ENCODE measurements around the gene PRMT2. TPM values are rescaled to one million over a fixed set of nuclear protein-coding genes. Genes with fewer than 3 reads are reported as not detected.

Gene PRMT2
- total RNA-seq, 1 donor from 2014 or later = 96.6 TPM

DNA sequence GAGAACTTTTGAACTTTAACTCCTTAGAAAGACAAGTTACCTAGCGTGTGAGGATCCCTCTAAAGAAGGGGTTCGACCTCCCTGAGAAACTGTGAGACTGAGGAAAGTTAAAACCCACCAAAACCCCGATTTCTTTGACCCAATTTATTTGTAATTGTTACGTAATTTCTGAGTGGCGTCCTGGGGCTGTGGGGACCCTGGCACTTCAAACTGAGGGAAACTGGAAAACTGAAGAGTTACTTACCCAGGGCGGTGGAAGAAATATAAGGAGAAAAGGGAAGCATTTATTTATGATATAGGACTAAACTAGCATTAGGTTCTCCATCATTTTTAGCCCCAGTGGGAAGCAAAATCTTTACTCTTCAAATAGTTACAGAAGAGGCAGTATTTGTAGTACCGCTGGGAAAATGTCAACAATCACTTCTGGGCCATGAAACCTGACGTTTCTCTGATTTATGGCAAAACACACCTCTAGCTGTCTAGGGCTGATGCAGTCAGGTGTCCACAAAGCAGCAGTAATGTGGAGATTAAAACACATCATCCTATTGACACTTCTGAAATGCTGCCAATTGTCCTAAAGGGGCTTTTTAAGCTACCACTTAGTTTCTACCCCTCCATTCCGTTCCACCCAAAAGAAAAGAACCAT lies 31.0 kb upstream of the PRMT2 start:
- Histone ChIP-seq H3K36me3 (ENCODE audit: control insufficient read depth in 3 of 3, insufficient read depth in 3 of 3, low read length in 3 of 3) (no peaks in the 10 kb centered on the region), H3K4me3 (ENCODE audit: low read length in 3 of 3) (no peak overlapping the region), H3K27me3 (ENCODE audit: control insufficient read depth in 3 of 3, insufficient read depth in 3 of 3, low read length in 3 of 3) (peaks cover 0 to 8% (median 0%) of the 10 kb centered on the region in 3 donors), H3K9ac (ENCODE audit: low read depth in 1 of 3, low read length in 3 of 3) (no peak overlapping the region), H3K4me1 (ENCODE audit: control insufficient read depth in 3 of 3, insufficient read depth in 3 of 3, low read length in 3 of 3) (peaks cover 0 to 3% (median 2%) of the 10 kb centered on the region in 3 donors), H3K27ac (ENCODE audit: low read depth, low read length) (no peak overlapping the region), H3K9me3 (ENCODE audit: control insufficient read depth in 3 of 3, low read length in 3 of 3) (no peaks in the 10 kb centered on the region)

DNA sequence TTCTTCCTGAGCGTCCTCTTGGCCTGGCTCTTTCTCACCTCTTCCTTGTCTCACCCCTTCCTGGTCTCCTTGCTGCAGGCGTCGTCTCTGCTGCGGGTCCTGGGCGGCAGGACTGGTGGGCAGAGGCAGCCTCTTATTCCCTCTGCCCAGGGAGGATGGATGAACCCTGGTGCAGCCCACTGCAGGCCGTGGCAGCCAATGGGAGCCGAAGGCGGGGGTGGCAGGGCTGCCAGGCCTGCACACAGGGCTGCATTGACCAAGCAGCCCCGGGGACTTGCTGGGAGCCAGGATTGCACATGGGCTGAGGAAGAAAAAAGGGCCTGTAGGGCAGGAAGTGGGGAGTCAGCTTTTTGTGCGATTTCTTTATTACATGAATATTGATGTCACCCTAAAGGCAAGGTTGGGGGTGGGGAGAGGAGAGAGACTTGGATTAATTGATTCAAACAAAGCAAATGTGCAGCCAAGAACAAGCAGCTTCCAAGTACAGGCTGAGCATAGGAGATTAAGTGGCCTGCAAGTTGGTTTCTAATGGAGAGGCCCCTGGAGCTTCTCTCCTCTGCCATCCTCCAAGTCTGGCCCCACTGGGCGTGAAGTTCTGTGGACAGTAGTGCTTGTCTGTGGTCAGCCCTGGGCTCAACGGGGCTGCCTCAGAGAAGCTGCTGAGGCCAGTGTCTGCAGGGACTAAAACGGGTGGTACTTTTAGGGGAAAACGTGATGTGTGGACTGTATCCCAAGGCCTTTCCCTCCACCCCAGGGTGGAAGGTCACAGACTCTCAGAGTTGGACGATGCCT lies 30.3 kb upstream of the PRMT2 start, which contains the start of gene S100B:
Gene S100B, minus strand, starts transcription at position 108 of the 792 bp plus-strand sequence. CDS start 2,667 bp downstream, outside the sequence.
- Histone ChIP-seq H3K27ac (ENCODE audit: low read depth, low read length) (no peak within 1 kb of the TSS), H3K4me1 (ENCODE audit: control insufficient read depth in 3 of 3, insufficient read depth in 3 of 3, low read length in 3 of 3) (peaks cover 0 to 2% (median 0%) of the 10 kb centered on the region in 3 donors), H3K4me3 (ENCODE audit: low read length in 3 of 3) (no peak within 1 kb of the TSS), H3K27me3 (ENCODE audit: control insufficient read depth in 3 of 3, insufficient read depth in 3 of 3, low read length in 3 of 3) (peaks cover 0 to 12% (median 0%) of the 10 kb centered on the region in 3 donors), H3K9me3 (ENCODE audit: control insufficient read depth in 3 of 3, low read length in 3 of 3) (peaks cover 0 to 3% (median 0%) of the 10 kb centered on the region in 3 donors), H3K36me3 (ENCODE audit: control insufficient read depth in 3 of 3, insufficient read depth in 3 of 3, low read length in 3 of 3) (no peaks in the 10 kb centered on the region), H3K9ac (ENCODE audit: low read depth in 1 of 3, low read length in 3 of 3) (no peak within 1 kb of the TSS)

DNA sequence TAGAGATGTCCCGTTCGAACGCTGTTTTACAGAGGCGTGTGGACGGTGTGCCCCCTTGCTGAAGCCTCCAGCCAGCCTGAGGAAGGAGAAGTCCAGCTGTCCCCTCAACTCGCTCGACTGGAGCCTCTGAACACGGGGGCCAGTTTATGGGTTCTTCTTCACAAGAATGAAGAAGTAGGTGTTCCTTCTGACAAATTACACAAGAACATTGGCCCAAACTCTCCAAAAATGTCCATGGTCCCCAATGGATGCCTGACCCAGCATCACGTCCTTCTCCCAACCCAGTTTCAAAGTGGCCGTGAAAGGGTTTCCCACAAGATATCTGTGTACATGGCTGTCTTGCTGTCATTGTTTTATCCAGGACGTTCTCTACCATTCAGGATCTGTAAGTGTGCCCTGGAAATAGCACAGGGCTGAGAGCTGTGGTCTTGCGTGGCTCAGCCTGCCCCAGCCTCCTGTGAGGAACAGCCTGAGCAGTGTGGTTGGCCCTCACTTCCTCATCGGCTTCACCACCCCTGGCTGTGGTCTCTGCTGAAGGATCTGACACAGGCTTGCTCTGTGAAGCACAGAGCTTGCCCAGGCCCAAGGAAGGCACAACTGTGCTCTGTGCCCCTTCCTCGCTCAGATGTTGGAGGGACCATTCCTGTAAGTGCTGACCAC lies 29.6 kb upstream of the PRMT2 start:
- Histone ChIP-seq H3K27ac (ENCODE audit: low read depth, low read length) (no peak overlapping the region), H3K36me3 (ENCODE audit: control insufficient read depth in 3 of 3, insufficient read depth in 3 of 3, low read length in 3 of 3) (no peaks in the 10 kb centered on the region), H3K27me3 (ENCODE audit: control insufficient read depth in 3 of 3, insufficient read depth in 3 of 3, low read length in 3 of 3) (peaks cover 0 to 12% (median 0%) of the 10 kb centered on the region in 3 donors), H3K9me3 (ENCODE audit: control insufficient read depth in 3 of 3, low read length in 3 of 3) (peaks cover 0 to 9% (median 2%) of the 10 kb centered on the region in 3 donors), H3K9ac (ENCODE audit: low read depth in 1 of 3, low read length in 3 of 3) (no peak overlapping the region), H3K4me1 (ENCODE audit: control insufficient read depth in 3 of 3, insufficient read depth in 3 of 3, low read length in 3 of 3) (peaks cover 0 to 2% (median 0%) of the 10 kb centered on the region in 3 donors), H3K4me3 (ENCODE audit: low read length in 3 of 3) (no peak overlapping the region)

DNA sequence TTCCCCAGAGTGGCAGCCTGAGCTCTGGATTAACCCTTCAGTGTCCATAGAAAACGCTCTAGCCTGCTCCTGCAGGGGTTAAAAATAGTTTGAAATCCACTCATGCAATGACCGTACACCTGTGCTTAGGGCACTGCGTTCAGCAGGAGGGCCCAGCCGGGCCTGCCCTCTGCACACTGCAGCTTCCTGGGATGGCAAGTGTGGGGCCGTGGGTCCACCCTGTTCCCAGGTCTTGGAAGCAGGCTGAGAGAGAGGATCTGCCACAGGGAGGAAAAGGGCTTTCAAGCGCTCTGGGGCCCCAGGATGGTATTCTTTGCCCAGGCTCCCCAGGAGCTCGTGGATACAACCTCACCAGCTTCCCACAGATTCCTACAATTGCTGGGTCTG lies 29.1 kb upstream of the PRMT2 start:
- Histone ChIP-seq H3K4me3 (ENCODE audit: low read length in 3 of 3) (no peak overlapping the region), H3K9me3 (ENCODE audit: control insufficient read depth in 3 of 3, low read length in 3 of 3) (peaks cover 0 to 9% (median 2%) of the 10 kb centered on the region in 3 donors), H3K4me1 (ENCODE audit: control insufficient read depth in 3 of 3, insufficient read depth in 3 of 3, low read length in 3 of 3) (peaks cover 0 to 2% (median 0%) of the 10 kb centered on the region in 3 donors), H3K9ac (ENCODE audit: low read depth in 1 of 3, low read length in 3 of 3) (no peak overlapping the region), H3K27ac (ENCODE audit: low read depth, low read length) (no peak overlapping the region), H3K36me3 (ENCODE audit: control insufficient read depth in 3 of 3, insufficient read depth in 3 of 3, low read length in 3 of 3) (no peaks in the 10 kb centered on the region), H3K27me3 (ENCODE audit: control insufficient read depth in 3 of 3, insufficient read depth in 3 of 3, low read length in 3 of 3) (peaks cover 0 to 12% (median 0%) of the 10 kb centered on the region in 3 donors)

DNA sequence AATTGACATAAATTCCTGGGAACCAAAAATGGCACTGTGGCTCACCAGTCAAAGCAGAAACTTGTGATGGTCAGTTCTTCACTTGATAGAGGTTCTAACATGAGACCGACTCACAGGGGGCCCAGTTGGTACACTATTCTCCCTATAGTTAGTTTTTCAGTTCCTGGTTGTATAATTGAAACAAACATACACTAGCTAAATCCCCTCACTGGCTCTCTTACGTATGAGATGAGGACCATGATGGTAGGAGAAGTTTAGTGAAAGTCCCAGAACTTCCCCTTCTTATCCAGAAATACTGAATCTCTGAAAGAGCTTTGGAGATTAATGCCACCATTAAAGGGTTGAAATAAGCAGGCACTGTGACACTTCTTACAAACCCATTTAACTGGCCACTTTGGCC lies 27.8 kb upstream of the PRMT2 start:
- Histone ChIP-seq H3K9me3 (ENCODE audit: control insufficient read depth in 3 of 3, low read length in 3 of 3) (peaks cover 0 to 9% (median 2%) of the 10 kb centered on the region in 3 donors), H3K4me3 (ENCODE audit: low read length in 3 of 3) (no peak overlapping the region)

DNA sequence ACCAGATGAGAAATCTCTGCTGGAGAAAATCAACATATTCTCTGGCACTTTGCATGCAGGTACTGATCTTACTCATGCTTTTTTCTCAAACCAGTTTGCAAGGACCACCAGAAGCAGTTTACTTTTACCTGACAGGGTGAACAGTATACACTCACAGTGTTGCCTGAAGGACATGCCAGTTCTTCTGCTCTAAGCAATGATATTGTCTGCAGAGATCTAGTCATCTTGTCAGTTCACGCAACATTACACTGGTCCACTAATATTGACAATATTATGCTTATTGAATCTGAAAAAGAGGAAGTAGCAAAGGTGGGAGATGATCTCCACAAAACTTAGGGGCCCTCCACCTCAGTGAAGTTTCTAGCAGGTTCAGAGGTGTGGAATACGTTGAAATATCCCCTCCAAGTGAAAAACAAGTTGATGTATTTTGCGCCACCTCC lies 26.8 kb upstream of the PRMT2 start:
- Histone ChIP-seq H3K9ac (ENCODE audit: low read depth in 1 of 3, low read length in 3 of 3) (no peak overlapping the region), H3K4me1 (ENCODE audit: control insufficient read depth in 3 of 3, insufficient read depth in 3 of 3, low read length in 3 of 3) (peaks cover 0 to 2% (median 0%) of the 10 kb centered on the region in 3 donors), H3K27me3 (ENCODE audit: control insufficient read depth in 3 of 3, insufficient read depth in 3 of 3, low read length in 3 of 3) (peaks cover 0 to 12% (median 0%) of the 10 kb centered on the region in 3 donors), H3K27ac (ENCODE audit: low read depth, low read length) (no peak overlapping the region), H3K9me3 (ENCODE audit: control insufficient read depth in 3 of 3, low read length in 3 of 3) (peaks cover 0 to 9% (median 2%) of the 10 kb centered on the region in 3 donors), H3K36me3 (ENCODE audit: control insufficient read depth in 3 of 3, insufficient read depth in 3 of 3, low read length in 3 of 3) (no peaks in the 10 kb centered on the region), H3K4me3 (ENCODE audit: low read length in 3 of 3) (no peak overlapping the region)

More for the DNA sequence above, 27.8 kb upstream of the PRMT2 start:
- Histone ChIP-seq H3K36me3 (ENCODE audit: control insufficient read depth in 3 of 3, insufficient read depth in 3 of 3, low read length in 3 of 3) (no peaks in the 10 kb centered on the region), H3K9ac (ENCODE audit: low read depth in 1 of 3, low read length in 3 of 3) (no peak overlapping the region), H3K27ac (ENCODE audit: low read depth, low read length) (no peak overlapping the region), H3K4me1 (ENCODE audit: control insufficient read depth in 3 of 3, insufficient read depth in 3 of 3, low read length in 3 of 3) (peaks cover 0 to 2% (median 0%) of the 10 kb centered on the region in 3 donors), H3K27me3 (ENCODE audit: control insufficient read depth in 3 of 3, insufficient read depth in 3 of 3, low read length in 3 of 3) (peaks cover 0 to 12% (median 0%) of the 10 kb centered on the region in 3 donors)

DNA sequence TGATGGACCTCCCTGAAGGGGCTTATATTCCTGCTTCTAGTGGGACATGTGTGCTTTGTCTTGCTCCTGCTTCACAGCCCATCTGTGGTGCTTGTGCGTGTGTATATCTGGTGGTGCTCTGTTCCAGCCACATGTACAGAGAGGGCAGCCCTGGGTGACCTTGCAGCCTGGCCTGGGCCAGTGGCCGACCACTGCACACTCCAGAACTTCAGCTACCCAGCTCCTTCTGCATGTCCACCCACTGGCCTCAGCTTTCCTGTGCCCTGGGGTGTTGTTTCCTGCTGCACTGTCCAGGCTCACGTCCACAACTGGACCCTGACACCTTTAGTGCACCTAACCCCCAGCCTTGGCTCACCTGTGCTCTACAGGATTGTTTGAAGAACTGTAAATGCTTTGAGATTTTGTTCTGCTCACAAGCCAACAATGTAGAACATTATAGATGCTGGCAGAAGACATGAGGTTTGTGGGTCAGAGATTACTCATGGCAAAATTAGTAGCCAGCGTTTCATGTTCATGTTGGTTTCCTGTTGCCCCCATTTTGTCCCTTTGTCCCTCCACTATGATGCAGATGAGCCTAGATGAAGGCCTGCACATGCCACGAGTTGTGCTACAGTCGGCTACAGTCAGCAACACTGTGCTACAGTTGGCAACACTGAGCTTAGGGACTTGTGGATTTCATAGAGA lies 25.3 kb upstream of the PRMT2 start:
- H3K9me3 ChIP-seq (ENCODE audit: control insufficient read depth in 3 of 3, low read length in 3 of 3) = peaks cover 0 to 9% (median 2%) of the 10 kb centered on the region in 3 donors
- H3K4me3 ChIP-seq (ENCODE audit: low read length in 3 of 3) = no peak overlapping the region
- H3K4me1 ChIP-seq (ENCODE audit: control insufficient read depth in 3 of 3, insufficient read depth in 3 of 3, low read length in 3 of 3) = peaks cover 0 to 2% (median 0%) of the 10 kb centered on the region in 3 donors
- H3K36me3 ChIP-seq (ENCODE audit: control insufficient read depth in 3 of 3, insufficient read depth in 3 of 3, low read length in 3 of 3) = no peaks in the 10 kb centered on the region
- H3K27me3 ChIP-seq (ENCODE audit: control insufficient read depth in 3 of 3, insufficient read depth in 3 of 3, low read length in 3 of 3) = peaks cover 0 to 12% (median 0%) of the 10 kb centered on the region in 3 donors
- no peak overlapping the region for H3K27ac ChIP-seq (ENCODE audit: low read depth, low read length)
- no peak overlapping the region for H3K9ac ChIP-seq (ENCODE audit: low read depth in 1 of 3, low read length in 3 of 3)

DNA sequence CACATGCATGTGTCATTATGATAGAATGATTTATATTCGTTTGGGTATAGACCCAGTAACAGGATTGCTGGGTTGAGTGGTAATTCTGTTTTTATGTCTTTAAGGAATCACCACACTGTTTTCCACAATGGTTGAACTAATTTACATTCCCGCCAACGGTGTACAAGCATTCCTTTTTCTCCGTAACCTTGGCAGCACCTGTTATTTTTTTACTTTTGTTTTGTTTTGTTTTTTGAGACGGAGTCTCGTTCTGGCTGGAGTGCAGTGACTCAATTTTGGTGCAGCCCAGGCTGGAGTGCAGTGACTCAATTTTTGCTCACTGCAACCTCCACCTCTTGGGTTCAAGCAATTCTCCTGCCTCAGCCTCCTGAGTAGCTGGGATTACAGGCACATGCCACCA lies 22.1 kb upstream of the PRMT2 start:
- H3K36me3 ChIP-seq (ENCODE audit: control insufficient read depth in 3 of 3, insufficient read depth in 3 of 3, low read length in 3 of 3) = no peaks in the 10 kb centered on the region
- peaks cover 0 to 3% (median 0%) of the 10 kb centered on the region in 3 donors for H3K27me3 ChIP-seq (ENCODE audit: control insufficient read depth in 3 of 3, insufficient read depth in 3 of 3, low read length in 3 of 3)
- H3K4me3 ChIP-seq (ENCODE audit: low read length in 3 of 3) = no peak overlapping the region
- no peak overlapping the region for H3K27ac ChIP-seq (ENCODE audit: low read depth, low read length)
- no peaks in the 10 kb centered on the region for H3K4me1 ChIP-seq (ENCODE audit: control insufficient read depth in 3 of 3, insufficient read depth in 3 of 3, low read length in 3 of 3)
- H3K9ac ChIP-seq (ENCODE audit: low read depth in 1 of 3, low read length in 3 of 3) = no peak overlapping the region
- peaks cover 0 to 9% (median 2%) of the 10 kb centered on the region in 3 donors for H3K9me3 ChIP-seq (ENCODE audit: control insufficient read depth in 3 of 3, low read length in 3 of 3)

DNA sequence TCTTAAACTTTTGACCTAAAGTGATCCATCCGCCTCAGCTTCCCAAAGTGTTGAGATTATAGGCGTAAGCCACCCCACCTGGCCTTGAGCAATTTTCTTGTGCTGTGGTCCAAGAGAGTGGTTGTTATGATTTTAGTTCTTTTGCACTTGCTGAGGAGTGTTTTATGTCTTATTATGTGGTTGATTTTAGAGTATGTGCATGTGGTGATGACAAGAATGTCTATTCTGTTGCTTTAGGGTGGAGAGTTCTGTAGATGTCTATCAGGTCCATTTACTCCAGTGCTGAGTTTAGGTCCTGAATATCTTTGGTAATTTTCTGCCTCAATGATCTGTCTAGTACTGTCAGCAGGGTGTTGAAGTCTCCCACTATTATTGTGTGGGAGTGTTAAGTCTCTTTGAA lies 19.4 kb upstream of the PRMT2 start:
- Histone ChIP-seq H3K36me3 (ENCODE audit: control insufficient read depth in 3 of 3, insufficient read depth in 3 of 3, low read length in 3 of 3) (no peaks in the 10 kb centered on the region), H3K9ac (ENCODE audit: low read depth in 1 of 3, low read length in 3 of 3) (no peak overlapping the region), H3K9me3 (ENCODE audit: control insufficient read depth in 3 of 3, low read length in 3 of 3) (no peaks in the 10 kb centered on the region), H3K27me3 (ENCODE audit: control insufficient read depth in 3 of 3, insufficient read depth in 3 of 3, low read length in 3 of 3) (peaks cover 0 to 9% (median 4%) of the 10 kb centered on the region in 3 donors), H3K4me3 (ENCODE audit: low read length in 3 of 3) (no peak overlapping the region), H3K27ac (ENCODE audit: low read depth, low read length) (no peak overlapping the region), H3K4me1 (ENCODE audit: control insufficient read depth in 3 of 3, insufficient read depth in 3 of 3, low read length in 3 of 3) (no peaks in the 10 kb centered on the region)

Data from skeletal muscle tissue (tissue), 4 donors.